H9 (cell line): Measurements from ENCODE around the gene ADI1. TPM values are rescaled to one million over a fixed set of nuclear protein-coding genes. Genes with fewer than 3 reads are reported as not detected.

ENCODE experiments used
- DNase-seq: peaks from one replicate; pipeline ENCODE4 v3.0.0-alpha.2; 2017
- H2AFZ ChIP-seq: one replicate; pipeline ENCODE4 v1.6.1; 2013; ENCODE audit warnings: mild to moderate bottlenecking, low read length, control low read depth, moderate library complexity
- H2AK5ac ChIP-seq: 2 replicates; pipeline ENCODE4 v1.6.1; 2013; ENCODE audit warnings: low read length, control low read depth, mixed read lengths; ENCODE audit not compliant: insufficient read length
- H2BK120ac ChIP-seq: one replicate; pipeline ENCODE4 v1.6.1; 2013; ENCODE audit warnings: low read depth, mild to moderate bottlenecking, low read length, control low read depth, inconsistent platforms; ENCODE audit not compliant: poor library complexity, severe bottlenecking
- H2BK12ac ChIP-seq: 2 replicates; pipeline ENCODE4 v1.6.1; 2013; ENCODE audit warnings: low read length, control low read depth, mixed read lengths, low read depth; ENCODE audit not compliant: insufficient read length
- H2BK15ac ChIP-seq: 2 replicates; pipeline ENCODE4 v1.6.1; 2013; ENCODE audit warnings: low read depth, low read length, control low read depth
- H2BK20ac ChIP-seq: one replicate; pipeline ENCODE4 v1.6.1; 2013; ENCODE audit warnings: low read depth, mild to moderate bottlenecking, low read length, control low read depth, inconsistent platforms; ENCODE audit not compliant: poor library complexity, severe bottlenecking
- H2BK5ac ChIP-seq: 2 replicates; pipeline ENCODE4 v1.6.1; 2013; ENCODE audit warnings: low read length, control low read depth, mixed read lengths; ENCODE audit not compliant: insufficient read length
- H3K14ac ChIP-seq: 2 replicates; pipeline ENCODE4 v1.6.1; 2013; ENCODE audit warnings: low read length, control low read depth; ENCODE audit not compliant: insufficient read depth
- H3K18ac ChIP-seq: 2 replicates; pipeline ENCODE4 v1.6.1; 2013; ENCODE audit warnings: low read depth, mild to moderate bottlenecking, mixed read lengths, low read length, control low read depth; ENCODE audit not compliant: insufficient read length
- H3K23ac ChIP-seq: 2 replicates; pipeline ENCODE4 v1.6.1; 2013; ENCODE audit warnings: low read length, control low read depth, mixed read lengths, low read depth; ENCODE audit not compliant: insufficient read length
- H3K23me2 ChIP-seq: 2 replicates; pipeline ENCODE4 v1.6.1; 2013; ENCODE audit warnings: low read depth, mild to moderate bottlenecking, mixed read lengths, low read length, control low read depth; ENCODE audit not compliant: insufficient read length, poor library complexity, severe bottlenecking
- H3K27ac ChIP-seq: 2 replicates; pipeline ENCODE4 v1.5.1; 2013; ENCODE audit warnings: low read length, control low read depth, mixed read lengths, low read depth; ENCODE audit not compliant: insufficient read length
- H3K27me3 ChIP-seq: 2 replicates; pipeline ENCODE4 v1.6.1; 2013; ENCODE audit warnings: low read length, control low read depth, inconsistent platforms; ENCODE audit not compliant: insufficient read depth
- H3K4ac ChIP-seq: 2 replicates; pipeline ENCODE4 v1.6.1; 2013; ENCODE audit warnings: low read depth, mild to moderate bottlenecking, control low read depth, inconsistent platforms, low read length, moderate library complexity
- H3K4me1 ChIP-seq: 2 replicates; pipeline ENCODE4 v1.6.1; 2013; ENCODE audit warnings: low read length, control low read depth, inconsistent platforms; ENCODE audit not compliant: insufficient read depth
- H3K4me2 ChIP-seq: 2 replicates; pipeline ENCODE4 v1.6.1; 2013; ENCODE audit warnings: low read length, control low read depth, mixed read lengths; ENCODE audit not compliant: insufficient read length, insufficient read depth
- H3K56ac ChIP-seq: 2 replicates; pipeline ENCODE4 v1.6.1; 2013; ENCODE audit warnings: low read depth, mild to moderate bottlenecking, mixed read lengths, low read length, control low read depth; ENCODE audit not compliant: insufficient read length
- H3K79me1 ChIP-seq: 2 replicates; pipeline ENCODE4 v1.6.1; 2013; ENCODE audit warnings: low read depth, mild to moderate bottlenecking, moderate library complexity, low read length, control low read depth, inconsistent platforms; ENCODE audit not compliant: insufficient read depth, poor library complexity, severe bottlenecking
- H3K79me2 ChIP-seq: 2 replicates; pipeline ENCODE4 v1.6.1; 2013; ENCODE audit warnings: low read length, control low read depth, inconsistent platforms; ENCODE audit not compliant: insufficient read depth
- H3K9ac ChIP-seq: 2 replicates; pipeline ENCODE4 v1.6.1; 2013; ENCODE audit warnings: low read length, control low read depth, mixed read lengths; ENCODE audit not compliant: insufficient read length; ENCODE audit errors: extremely low read depth
- H3K9me3 ChIP-seq: one replicate; pipeline ENCODE4 v1.6.1; 2013; ENCODE audit warnings: low read depth, low read length, inconsistent platforms; ENCODE audit not compliant: control insufficient read depth
- H3T11ph ChIP-seq: one replicate; pipeline ENCODE4 v1.6.1; 2013; ENCODE audit warnings: mild to moderate bottlenecking, low read length, control low read depth, inconsistent platforms
- H4K20me1 ChIP-seq: one replicate; pipeline ENCODE4 v1.6.1; 2013; ENCODE audit not compliant: control insufficient read depth, insufficient read length, insufficient read depth
- H4K5ac ChIP-seq: 2 replicates; pipeline ENCODE4 v1.6.1; 2013; ENCODE audit warnings: low read depth, mild to moderate bottlenecking, mixed read lengths, low read length, control low read depth; ENCODE audit not compliant: insufficient read length
- H4K8ac ChIP-seq: replicated peaks from 2 replicates; pipeline ENCODE4 v1.6.1; 2013; ENCODE audit warnings: low read length, control low read depth, mixed read lengths, low read depth; ENCODE audit not compliant: insufficient read length
- H4K91ac ChIP-seq: 2 replicates; pipeline ENCODE4 v1.6.1; 2013; ENCODE audit warnings: low read depth, mild to moderate bottlenecking, moderate library complexity, mixed read lengths, low read length, control low read depth; ENCODE audit not compliant: insufficient read length
- H3K27ac Mint-ChIP-seq, 3 experiments: 2 replicates in 2 of 3; 3 replicates in 1 of 3; pipeline ENCODE4 v1.8.0; 2020 to 2021; ENCODE audit warnings: mixed read lengths in 3 of 3, mild to moderate bottlenecking in 1 of 3, moderate library complexity in 1 of 3
- H3K27me3 Mint-ChIP-seq: 2 replicates; pipeline ENCODE4 v1.8.0; 2021; ENCODE audit warnings: low read depth, mild to moderate bottlenecking, moderate library complexity, mixed read lengths
- H3K36me3 Mint-ChIP-seq, 3 experiments: 2 replicates in 2 of 3; 3 replicates in 1 of 3; pipeline ENCODE4 v1.8.0; 2020 to 2021; ENCODE audit warnings: low read depth in 3 of 3, mixed read lengths in 3 of 3; ENCODE audit not compliant: insufficient read depth in 1 of 3
- H3K4me1 Mint-ChIP-seq, 2 experiments: 2 replicates each; pipeline ENCODE4 v1.8.0; 2020; ENCODE audit warnings: mixed read lengths in 2 of 2
- H3K4me3 Mint-ChIP-seq, 2 experiments: 2 replicates in 1 of 2; 3 replicates in 1 of 2; pipeline ENCODE4 v1.8.0; 2020 to 2021; ENCODE audit warnings: mild to moderate bottlenecking in 2 of 2, mixed read lengths in 2 of 2, moderate library complexity in 1 of 2
- H3K9me3 Mint-ChIP-seq, 2 experiments: 2 replicates in 1 of 2; 3 replicates in 1 of 2; pipeline ENCODE4 v1.8.0; 2020; ENCODE audit warnings: mild to moderate bottlenecking in 2 of 2, mixed read lengths in 2 of 2, moderate library complexity in 1 of 2
- CTCF ChIP-seq: fragments of 200-600 bp; sonication (generic); conservative IDR thresholded peaks from 3 replicates; pipeline ENCODE4 v1.8.0; 2021; ENCODE audit warnings: antibody characterized with exemption, mild to moderate bottlenecking
- WGBS: extraction: QIAGEN DNeasy Blood & Tissue Kit; methylation state at CpG from one replicate; pipeline ENCODE4 v1.1.7; 2013; ENCODE audit warnings: missing lambda C conversion rate, low lambda C conversion rate, mixed read lengths; ENCODE audit not compliant: insufficient read length; ENCODE audit errors: extremely low coverage; 5-methylcytosine and 5-hydroxymethylcytosine counted together
- total RNA-seq: library from RNA; stranded (reverse); gene quantifications from 2 replicates; pipeline ENCODE4 v1.2.1, GENCODE V29; 2021

ADI1 gene
- total RNA-seq, 1 experiment from 2014 or later, result 23.4 TPM

GRCh38 chr2:3517948-3518495 lies 1.3 kb downstream of the ADI1 start:
- Histone ChIP-seq H3K79me2 (no peaks in the 10 kb centered on the region), H3K18ac (no peak overlapping the region), H4K91ac (no peak overlapping the region), H3K23ac (no peak overlapping the region), H3K79me1 (no peaks in the 10 kb centered on the region), H3K4me1 (peaks cover 5% of the 10 kb centered on the region; the same call in 1 of the 2 replicates), H2BK120ac (no peak overlapping the region), H4K5ac (no peak overlapping the region), H3K23me2 (peaks cover 9% of the 10 kb centered on the region), H4K20me1 (no peaks in the 10 kb centered on the region), H3K56ac (no peak overlapping the region), H3T11ph (no peak overlapping the region), H2BK15ac (no peak overlapping the region), H4K8ac (no peak overlapping the region), H2AFZ (no peak overlapping the region), H2BK20ac (no peak overlapping the region), H3K27ac (peak overlapping the region; percentile 42), H3K14ac (no peak overlapping the region), H2AK5ac (no peak overlapping the region), H2BK12ac (no peak overlapping the region), H3K9me3 (no peaks in the 10 kb centered on the region), H3K4me2 (peak overlapping the region; percentile 88), H3K27me3 (no peaks in the 10 kb centered on the region), H3K4ac (no peak overlapping the region), H2BK5ac (no peak overlapping the region), H3K9ac (peak overlapping the region; percentile 82)
- DNase-seq, result no peak
- WGBS, result no CpG with 5 or more reads among the region's 3 CpGs
- no peak for TF ChIP-seq CTCF
- Mint-ChIP-seq H3K36me3 (peaks cover 21 to 24% (median 23%) of the 10 kb centered on the region in 3 experiments), H3K4me1 (peaks cover 24% of the 10 kb centered on the region in 2 experiments), H3K27ac (peak overlapping the region; percentile 42 to 97 (median 88)), H3K9me3 (peaks cover 11 to 12% of the 10 kb centered on the region in 2 experiments), H3K27me3 (peaks cover 14% of the 10 kb centered on the region), H3K4me3 (peak overlapping the region; percentile 79 to 80)
